Germinal center (tissue), 1 donor: ENCODE measurements around the gene SNRK.

ENCODE experiments used
- DNase-seq: peaks from one replicate; pipeline ENCODE4 v3.0.0; 2012; ENCODE audit warnings: mixed read lengths, low spot score

The SNRK gene

GRCh38 chr3:43309372-43310305, 23.3 kb downstream of the SNRK start:
- no peak for DNase-seq

DNA sequence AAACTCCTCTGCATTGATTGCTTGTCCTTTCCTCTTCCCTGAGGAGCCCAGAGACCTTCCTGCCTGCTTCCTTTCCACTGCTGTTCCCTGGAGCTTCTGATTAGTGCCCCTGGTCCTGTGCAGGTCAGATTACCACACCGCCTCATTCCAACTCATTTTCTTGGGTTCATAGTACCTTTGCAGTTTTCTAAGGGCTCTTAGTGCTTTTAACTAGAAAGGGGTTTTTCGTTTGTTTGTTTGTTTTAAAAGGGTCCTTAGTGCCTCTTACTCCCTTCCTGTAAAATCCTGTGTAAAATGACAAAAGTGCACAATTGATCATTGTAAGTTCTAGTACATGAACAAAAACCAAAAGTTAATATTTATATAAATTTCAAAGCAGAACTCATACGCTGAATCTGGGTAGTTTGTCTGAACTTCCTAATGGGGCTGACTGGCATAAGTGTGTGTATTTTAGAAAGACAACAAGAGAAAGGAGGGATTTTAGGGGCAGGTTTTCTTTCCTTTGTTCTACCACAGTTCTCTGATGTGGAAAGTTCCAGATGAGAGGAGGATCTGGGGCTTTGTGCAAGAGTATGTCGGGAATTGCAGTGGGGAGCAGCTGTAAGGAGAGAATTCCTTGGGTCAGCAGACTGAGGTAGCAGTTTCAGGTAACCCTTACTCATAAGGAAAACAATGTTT, 30.6 kb downstream of the SNRK start:
- DNase-seq: no peak

DNA sequence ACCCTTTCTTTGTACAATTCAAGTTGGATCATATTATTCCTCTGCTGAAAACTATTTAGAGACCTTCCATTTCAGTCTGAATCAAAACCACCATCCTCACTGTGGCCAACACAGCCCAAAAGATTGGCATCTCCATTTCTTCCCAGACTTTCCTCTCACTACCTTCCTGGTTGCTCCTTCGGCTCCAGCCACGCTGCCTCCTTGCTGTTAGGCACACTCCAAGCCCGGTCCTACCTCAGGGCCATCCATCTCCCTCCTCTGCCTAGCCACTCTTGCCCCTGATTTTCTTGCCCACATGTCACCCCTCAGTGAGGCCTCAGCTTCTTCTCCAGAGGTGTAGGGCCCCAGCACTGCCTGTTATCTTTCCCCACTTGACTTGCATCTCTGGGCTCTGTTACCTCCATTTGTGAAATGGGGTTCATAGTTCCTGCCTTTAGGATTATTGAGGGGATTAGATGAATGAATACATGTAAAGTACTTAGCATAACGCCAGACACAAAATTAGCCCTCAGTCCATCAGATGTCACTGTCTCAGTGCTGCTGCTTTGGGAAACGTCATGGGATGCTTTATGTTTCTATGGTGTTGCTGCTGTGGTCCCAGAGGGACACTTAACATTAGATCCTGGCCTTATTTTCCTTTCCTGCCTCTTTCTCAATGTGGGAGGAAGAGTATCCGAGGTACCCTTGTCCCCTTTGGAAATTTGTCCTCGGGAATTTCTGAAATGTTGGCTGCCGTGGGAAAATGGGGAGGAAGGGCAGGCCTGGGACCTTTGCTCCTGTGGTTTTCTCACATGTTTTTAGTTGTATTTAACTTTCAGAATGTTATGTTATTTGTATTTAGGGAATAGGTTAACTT, 31.3 kb downstream of the SNRK start:
- no peak for DNase-seq

- no peak for DNase-seq
Measured at GRCh38 chr3:43319376-43319775, 33.0 kb downstream of the SNRK start.

GRCh38 chr3:43319794-43320193, 33.5 kb downstream of the SNRK start:
- DNase-seq: no peak

GRCh38 chr3:43320288-43320687, 33.9 kb downstream of the SNRK start:
- DNase-seq: no peak

DNA sequence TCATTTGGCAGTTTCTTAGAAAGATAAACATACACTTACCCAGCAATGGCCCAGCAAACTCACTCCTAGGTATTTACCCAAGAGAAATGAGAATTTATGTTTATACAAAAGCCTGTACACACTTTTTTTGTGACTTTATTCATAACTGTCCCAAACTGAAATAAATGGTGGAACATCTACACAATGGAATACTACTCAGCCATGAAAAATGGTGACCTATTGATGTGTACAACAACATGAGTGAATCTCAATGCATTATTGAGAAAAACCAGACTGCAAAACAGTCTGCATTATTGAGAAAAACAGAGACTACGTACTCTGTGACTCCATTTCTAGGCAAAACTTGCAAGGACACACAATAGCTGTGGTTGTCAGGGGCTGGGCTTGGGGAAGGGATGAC, 37.2 kb downstream of the SNRK start:
- no peak for DNase-seq

GRCh38 chr3:43326891-43327581, 40.7 kb downstream of the SNRK start:
- DNase-seq: no peak

- no peak for DNase-seq
Measured at GRCh38 chr3:43327582-43327979, 41.2 kb downstream of the SNRK start.

DNA sequence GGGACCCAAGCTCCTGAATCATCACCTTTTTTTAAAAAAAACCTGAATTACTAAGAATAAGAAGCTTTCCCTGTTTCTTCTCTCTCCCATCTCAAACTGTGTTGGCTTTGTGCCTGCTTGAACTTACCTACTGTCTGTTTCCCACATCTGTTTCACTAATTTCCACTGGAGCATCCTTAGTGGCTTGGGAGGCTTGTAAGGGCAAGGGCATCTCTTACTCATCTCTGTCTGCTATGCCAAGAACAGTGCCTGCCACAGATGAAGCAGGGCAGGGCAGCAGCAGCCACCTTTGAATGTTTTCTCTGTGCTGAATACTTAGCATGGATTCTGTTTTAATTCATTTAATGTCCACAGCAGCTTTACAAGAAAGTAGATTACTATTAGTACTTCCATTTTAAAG, 42.3 kb downstream of the SNRK start:
- no peak for DNase-seq

- DNase-seq: no peak
Measured at GRCh38 chr3:43330981-43331380, 44.6 kb downstream of the SNRK start.

DNA sequence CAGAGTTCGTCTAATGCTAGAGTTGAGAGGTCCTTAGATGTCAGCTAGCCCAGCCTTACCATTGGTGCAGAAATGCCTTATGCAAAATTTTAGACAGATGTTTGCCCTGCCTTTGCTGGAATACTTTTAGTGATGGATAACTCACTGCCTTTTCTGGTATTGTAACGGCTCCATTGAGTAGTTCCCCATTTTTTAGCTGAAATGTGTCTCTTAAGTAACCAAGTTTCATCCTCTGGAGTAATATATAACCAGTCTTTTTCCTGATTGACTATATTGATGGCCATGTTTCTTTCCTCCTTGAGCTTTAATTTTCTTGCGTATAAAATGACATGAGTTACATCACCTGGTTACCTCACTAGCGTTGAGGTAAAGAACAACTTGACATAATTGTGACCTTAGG, 45.0 kb downstream of the SNRK start:
- no peak for DNase-seq

GRCh38 chr3:43334976-43335375, 48.6 kb downstream of the SNRK start:
- no peak for DNase-seq

- no peak for DNase-seq
Measured at GRCh38 chr3:43335799-43336198, 49.5 kb downstream of the SNRK start.

GRCh38 chr3:43338295-43338694, 52.0 kb downstream of the SNRK start:
- DNase-seq: no peak

DNA sequence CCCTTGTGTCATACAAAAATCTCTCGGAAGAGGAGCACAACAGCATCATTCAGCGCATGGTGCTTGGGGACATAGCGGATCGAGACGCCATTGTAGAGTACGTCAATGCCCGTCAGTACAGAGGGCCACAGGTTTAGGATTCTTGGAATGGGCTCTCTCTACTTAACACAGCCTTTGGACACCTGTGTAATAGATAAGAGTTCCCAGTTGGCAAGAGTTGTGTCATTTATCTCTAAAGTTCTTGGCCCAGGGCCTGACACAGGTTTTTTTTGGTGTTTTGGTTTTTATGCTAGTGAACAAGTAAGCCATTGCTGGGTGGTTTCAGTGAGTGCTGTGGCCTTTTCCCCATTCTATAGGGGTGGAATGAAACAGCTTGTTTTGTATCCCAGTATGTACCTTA, 54.1 kb downstream of the SNRK start:
- no peak for DNase-seq

DNA sequence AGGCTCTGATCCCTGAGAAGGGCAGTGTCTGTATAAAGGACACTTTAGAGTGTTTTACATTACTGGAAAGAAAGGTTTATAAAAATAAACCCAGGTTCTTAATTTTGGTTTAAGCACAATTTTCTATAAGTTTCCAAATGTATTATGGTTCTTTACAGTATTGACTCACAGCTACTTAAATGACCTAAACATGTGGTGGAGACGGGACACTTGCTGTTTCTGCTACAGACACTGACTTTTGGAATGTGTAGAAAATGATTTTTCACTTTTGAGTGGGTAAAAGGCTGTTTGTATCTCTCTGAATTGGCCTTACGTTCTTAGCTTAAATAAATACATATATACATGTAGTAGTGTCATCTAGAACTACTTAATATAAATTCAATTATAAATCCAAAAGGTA, 55.4 kb downstream of the SNRK start:
- no peak for DNase-seq

- no peak for DNase-seq
Measured at GRCh38 chr3:43343185-43343584, 56.8 kb downstream of the SNRK start.

DNA sequence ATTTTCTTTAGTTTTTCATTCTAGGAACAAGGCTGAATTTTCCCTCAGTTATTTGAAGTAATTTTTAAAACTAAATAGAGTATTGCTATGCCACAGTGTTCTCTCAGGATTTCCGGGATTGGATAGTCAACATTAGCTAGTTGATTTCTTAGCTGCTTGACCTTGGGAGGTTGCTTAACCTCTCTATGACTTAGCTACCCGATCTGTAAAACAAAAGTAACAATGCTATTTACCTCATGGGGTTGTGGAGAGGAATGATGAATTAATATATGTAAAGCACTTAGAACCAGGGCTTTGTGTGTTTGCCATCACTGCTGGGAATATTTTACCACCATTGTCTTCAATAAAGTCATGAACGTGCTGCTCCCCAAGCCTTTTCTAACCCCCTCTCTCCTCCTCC, 57.5 kb downstream of the SNRK start:
- DNase-seq: no peak

GRCh38 chr3:43344520-43344919, 58.2 kb downstream of the SNRK start:
- no peak for DNase-seq

DNA sequence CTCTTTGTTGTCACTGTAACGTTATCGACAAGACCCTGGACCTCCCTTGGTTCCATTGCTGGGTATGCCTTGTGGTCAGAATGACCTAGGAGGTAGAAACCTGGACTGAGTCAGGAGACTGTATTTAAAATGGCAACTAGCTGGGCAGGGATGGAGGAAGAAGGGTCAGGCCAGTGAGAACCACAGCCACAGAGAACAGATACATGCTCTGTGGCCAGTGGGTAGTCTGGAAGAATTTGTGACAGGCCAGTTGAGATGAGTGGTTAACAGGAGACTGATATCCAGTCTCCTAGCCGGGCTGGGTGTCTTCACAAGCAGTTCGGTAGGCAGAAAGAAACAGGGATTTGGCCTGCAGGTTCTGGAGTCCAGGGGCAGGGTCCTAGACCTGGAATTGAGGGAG, 58.9 kb downstream of the SNRK start:
- no peak for DNase-seq

DNA sequence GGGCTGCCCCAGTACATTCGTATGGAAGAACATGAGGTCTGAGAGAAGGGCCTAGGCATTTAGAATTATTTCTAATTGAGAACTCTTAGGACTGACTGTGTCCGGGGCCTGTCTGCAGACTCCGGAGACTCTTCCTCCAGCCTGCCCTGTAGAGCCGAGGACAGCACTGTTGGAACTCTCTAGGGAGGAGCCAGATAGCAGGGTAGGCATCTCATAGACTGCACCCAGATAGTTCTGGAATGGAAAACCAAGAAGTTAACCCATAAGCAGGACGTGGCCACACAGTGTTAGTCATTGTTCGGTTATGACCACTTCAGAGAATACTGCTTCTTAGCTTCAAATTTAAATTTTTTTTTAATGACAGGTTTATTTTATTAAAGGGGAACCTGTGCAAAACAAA, 59.5 kb downstream of the SNRK start:
- DNase-seq: no peak
